GM21515 (cell line): Measurements from ENCODE around the gene ITGA2.

ENCODE experiments used
- ATAC-seq: cut with Tn5 transposase; IDR thresholded peaks from one replicate; pipeline ENCODE4 v1.9.1; 2021; ENCODE audit not compliant: unreplicated experiment

ITGA2 gene

GRCh38 chr5:52988335-52989024, 672 bp upstream of the ITGA2 start:
- ATAC-seq = no peak

GRCh38 chr5:52989781-52990527, 802 bp downstream of the ITGA2 start:
- ATAC-seq = peak; percentile 22

- no peak for ATAC-seq
Measured at GRCh38 chr5:52990528-52990925, 1.4 kb downstream of the ITGA2 start.

GRCh38 chr5:52993367-52993766, 4.2 kb downstream of the ITGA2 start:
- ATAC-seq = no peak

- ATAC-seq = no peak
Measured at GRCh38 chr5:52994266-52994665, 5.1 kb downstream of the ITGA2 start.

- ATAC-seq = no peak
Measured at GRCh38 chr5:52995095-52995494, 5.9 kb downstream of the ITGA2 start.

- ATAC-seq = no peak
Measured at GRCh38 chr5:52995914-52996313, 6.8 kb downstream of the ITGA2 start.

- ATAC-seq = no peak
Measured at GRCh38 chr5:52996979-52997378, 7.8 kb downstream of the ITGA2 start.

GRCh38 chr5:52997424-52997823, 8.3 kb downstream of the ITGA2 start:
- ATAC-seq = no peak

GRCh38 chr5:52998552-52999313, 9.6 kb downstream of the ITGA2 start:
- ATAC-seq = peak; percentile 56

- no peak for ATAC-seq
Measured at GRCh38 chr5:52999344-52999949, 10.3 kb downstream of the ITGA2 start.

GRCh38 chr5:53001541-53001940, 12.4 kb downstream of the ITGA2 start:
- ATAC-seq = no peak

- ATAC-seq = no peak
Measured at GRCh38 chr5:53002491-53002890, 13.3 kb downstream of the ITGA2 start.

- ATAC-seq = no peak
Measured at GRCh38 chr5:53003144-53003543, 14.0 kb downstream of the ITGA2 start.

GRCh38 chr5:53006911-53007890, 18.0 kb downstream of the ITGA2 start:
- ATAC-seq = no peak

- peak; percentile 96 for ATAC-seq
Measured at GRCh38 chr5:53008751-53009150, 19.6 kb downstream of the ITGA2 start.

GRCh38 chr5:53009816-53010215, 20.7 kb downstream of the ITGA2 start:
- no peak for ATAC-seq

- ATAC-seq = no peak
Measured at GRCh38 chr5:53010814-53011213, 21.7 kb downstream of the ITGA2 start.

- ATAC-seq = no peak
Measured at GRCh38 chr5:53011233-53011632, 22.1 kb downstream of the ITGA2 start.

- ATAC-seq = no peak
Measured at GRCh38 chr5:53013857-53014256, 24.7 kb downstream of the ITGA2 start.
